Neutrophil (primary cell): Measurements from ENCODE around the gene GIMAP7.
A peak's percentile ranks its signal among the peaks of the same experiment; 100 is the strongest.

Experiments used
- H3K27ac ChIP-seq: fragments of 200-600 bp; sonication (generic); 2 replicates; pipeline ENCODE4 v1.5.1; 2016; ENCODE audit warnings: mild to moderate bottlenecking, moderate library complexity
- H3K27me3 ChIP-seq: fragments of 200-600 bp; sonication (generic); 2 replicates; pipeline ENCODE4 v1.6.0; 2016; ENCODE audit warnings: mild to moderate bottlenecking
- H3K36me3 ChIP-seq: fragments of 200-600 bp; sonication (generic); 2 replicates; pipeline ENCODE4 v1.5.1; 2017
- H3K4me1 ChIP-seq, 2 experiments: fragments of 200-600 bp in 1 of 2; sonication (generic) in 1 of 2; 1 replicate in 1 of 2; 2 replicates in 1 of 2; pipeline versions ENCODE4 v1.5.1 to v1.6.1; 2013 to 2016; ENCODE audit warnings: low read depth in 1 of 2, low read length in 1 of 2, mild to moderate bottlenecking in 1 of 2, moderate library complexity in 1 of 2; ENCODE audit not compliant: control insufficient read depth in 1 of 2, insufficient read depth in 1 of 2
- H3K4me3 ChIP-seq, 2 experiments: fragments of 200-600 bp in 1 of 2; sonication (generic) in 1 of 2; 1 replicate in 1 of 2; 2 replicates in 1 of 2; pipeline ENCODE4 v1.5.1; 2013 to 2016; ENCODE audit warnings: low read depth in 1 of 2, low read length in 1 of 2, mild to moderate bottlenecking in 1 of 2, moderate library complexity in 1 of 2
- H3K9me3 ChIP-seq: fragments of 200-600 bp; sonication (generic); 2 replicates; pipeline ENCODE4 v1.5.1; 2016
- CTCF ChIP-seq: fragments of 200-600 bp; sonication (generic); IDR thresholded peaks from 2 replicates; pipeline ENCODE4 v1.5.1; 2016; ENCODE audit warnings: antibody characterized with exemption

The GIMAP7 gene

GRCh38 chr7:150562919-150563318, 48.2 kb downstream of the GIMAP7 start:
- TF ChIP-seq CTCF, result no peak
- Histone ChIP-seq H3K27ac (no peak overlapping the region), H3K36me3 (no peaks in the 10 kb centered on the region), H3K27me3 (no peaks in the 10 kb centered on the region), H3K4me3 (no peak overlapping the region), H3K9me3 (peaks cover 9% of the 10 kb centered on the region), H3K4me1 (peaks cover 19 to 21% of the 10 kb centered on the region in 2 experiments)

- Histone ChIP-seq H3K36me3 (no peaks in the 10 kb centered on the region), H3K27ac (no peak overlapping the region), H3K4me1 (peaks cover 28 to 30% of the 10 kb centered on the region in 2 experiments), H3K27me3 (no peaks in the 10 kb centered on the region), H3K9me3 (peaks cover 9% of the 10 kb centered on the region), H3K4me3 (no peak overlapping the region)
- no peak for TF ChIP-seq CTCF
Measured at GRCh38 chr7:150564006-150564405, 49.3 kb downstream of the GIMAP7 start.

- Histone ChIP-seq H3K36me3 (no peaks in the 10 kb centered on the region), H3K27me3 (no peaks in the 10 kb centered on the region), H3K9me3 (peaks cover 9% of the 10 kb centered on the region), H3K4me1 (peaks cover 34 to 35% of the 10 kb centered on the region in 2 experiments), H3K27ac (no peak overlapping the region), H3K4me3 (no peak overlapping the region)
- no peak for TF ChIP-seq CTCF
Measured at GRCh38 chr7:150564566-150564965, 49.9 kb downstream of the GIMAP7 start.

- peaks cover 8% of the 10 kb centered on the region for H3K9me3 ChIP-seq
- H3K27ac ChIP-seq, result no peak overlapping the region
- no peaks in the 10 kb centered on the region for H3K27me3 ChIP-seq
- TF ChIP-seq CTCF, result no peak
- H3K36me3 ChIP-seq, result peaks cover 2% of the 10 kb centered on the region
- no peak overlapping the region for H3K4me3 ChIP-seq
- peaks cover 40 to 42% of the 10 kb centered on the region in 2 experiments for H3K4me1 ChIP-seq
Measured at GRCh38 chr7:150565239-150565638, 50.6 kb downstream of the GIMAP7 start.

GRCh38 chr7:150566123-150566522, 51.5 kb downstream of the GIMAP7 start:
- Histone ChIP-seq H3K4me1 (peaks cover 49 to 51% of the 10 kb centered on the region in 2 experiments), H3K9me3 (no peaks in the 10 kb centered on the region), H3K27ac (no peak overlapping the region), H3K27me3 (no peaks in the 10 kb centered on the region), H3K4me3 (no peak overlapping the region), H3K36me3 (peaks cover 10% of the 10 kb centered on the region)
- TF ChIP-seq CTCF, result no peak

- no peak for TF ChIP-seq CTCF
- Histone ChIP-seq H3K4me1 (peaks cover 51 to 52% of the 10 kb centered on the region in 2 experiments), H3K36me3 (peaks cover 15% of the 10 kb centered on the region), H3K4me3 (peak overlapping the region; percentile 68 to 74), H3K9me3 (no peaks in the 10 kb centered on the region), H3K27ac (peak overlapping the region; percentile 86), H3K27me3 (no peaks in the 10 kb centered on the region)
Measured at GRCh38 chr7:150566572-150566971, 51.9 kb downstream of the GIMAP7 start.
